HG02840 (cell line): ENCODE results near the gene SRRD.
"Not testable (repeated sequence)": the region's sequence is repeated elsewhere in the genome, so short reads cannot be mapped to it uniquely, and the experiment has no call there.

Experiments used
- ATAC-seq: cut with Tn5 transposase; IDR thresholded peaks from one replicate; pipeline ENCODE4 v1.9.1; 2021; ENCODE audit warnings: mild to moderate bottlenecking, moderate library complexity, moderate number of reproducible peaks; ENCODE audit not compliant: unreplicated experiment, low FRiP score

The SRRD gene

GRCh38 chr22:26515931-26516330 lies 32.3 kb downstream of the SRRD start:
- ATAC-seq = no peak

GRCh38 chr22:26516503-26516902 lies 32.8 kb downstream of the SRRD start:
- no peak for ATAC-seq

GRCh38 chr22:26517429-26517828 lies 33.8 kb downstream of the SRRD start:
- ATAC-seq = no peak

- ATAC-seq = no peak
These were observed 38.3 kb downstream of the SRRD start for GRCh38 chr22:26522012-26522411.

- no peak for ATAC-seq
These were observed 38.9 kb downstream of the SRRD start for GRCh38 chr22:26522592-26522991.

- no peak for ATAC-seq
These were observed 41.2 kb downstream of the SRRD start for GRCh38 chr22:26524870-26525269.

- ATAC-seq = no peak
These were observed 42.4 kb downstream of the SRRD start for GRCh38 chr22:26525946-26526564.

GRCh38 chr22:26527167-26527566 lies 43.5 kb downstream of the SRRD start:
- no peak for ATAC-seq

- no peak for ATAC-seq
These were observed 44.1 kb downstream of the SRRD start for GRCh38 chr22:26527574-26528465.

- not testable (repeated sequence) for ATAC-seq
These were observed 44.8 kb downstream of the SRRD start for GRCh38 chr22:26528518-26528917.

- no peak for ATAC-seq
These were observed 45.7 kb downstream of the SRRD start for GRCh38 chr22:26529345-26529744.

- no peak for ATAC-seq
These were observed 50.6 kb downstream of the SRRD start for GRCh38 chr22:26534171-26534855.

- ATAC-seq = no peak
These were observed 51.4 kb downstream of the SRRD start for GRCh38 chr22:26534874-26535602.

- no peak for ATAC-seq
These were observed 51.9 kb downstream of the SRRD start for GRCh38 chr22:26535603-26535908.

- ATAC-seq = no peak
These were observed 52.5 kb downstream of the SRRD start for GRCh38 chr22:26536056-26536761.

GRCh38 chr22:26536762-26537134 lies 53.1 kb downstream of the SRRD start:
- ATAC-seq = no peak

- ATAC-seq = no peak
These were observed 56.4 kb downstream of the SRRD start for GRCh38 chr22:26540119-26540518.

GRCh38 chr22:26541167-26541819 lies 57.6 kb downstream of the SRRD start:
- ATAC-seq = no peak

GRCh38 chr22:26542831-26543230 lies 59.2 kb downstream of the SRRD start:
- ATAC-seq = no peak
